ENCODE data around the gene LGALS3BP.
A peak's percentile ranks its signal among the peaks of the same experiment; 100 is the strongest.

Gene LGALS3BP

GRCh38 chr17:79020631-79021301 lies 41.0 kb upstream of the LGALS3BP start:
- H3K4me2 ChIP-seq (ENCODE audit: low read length) = no peak overlapping the region
- peak overlapping the region; percentile 45 for H4K91ac ChIP-seq (ENCODE audit: low read depth, low read length)
- H2BK12ac ChIP-seq (ENCODE audit: low read length) = no peak overlapping the region
- no peak overlapping the region for H3K23ac ChIP-seq (ENCODE audit: low read length)
- no peak overlapping the region for H3K9ac ChIP-seq (ENCODE audit: low read length)
- H3K4me3 ChIP-seq (ENCODE audit: low read depth, low read length) = no peak overlapping the region
- H3K18ac ChIP-seq (ENCODE audit: low read length) = no peak overlapping the region
- no peak overlapping the region for H3K4ac ChIP-seq (ENCODE audit: low read depth, low read length)
- no peak overlapping the region for H4K12ac ChIP-seq (ENCODE audit: low read depth, low read length)
- no peaks in the 10 kb centered on the region for H3K9me3 ChIP-seq (ENCODE audit: insufficient read depth, low read depth, low read length)
- peak overlapping the region; percentile 22 for H3K27ac ChIP-seq (ENCODE audit: low read depth, low read length)
- H2AFZ ChIP-seq (ENCODE audit: insufficient read depth, low read length, poor library complexity) = no peak overlapping the region
- no peak overlapping the region for H2BK5ac ChIP-seq (ENCODE audit: low read depth, low read length, poor library complexity)
- H3K14ac ChIP-seq (ENCODE audit: low read length) = no peak overlapping the region
- no CpG with 5 or more reads among the region's 2 CpGs for WGBS (ENCODE audit: extremely low coverage, insufficient coverage, insufficient read length)
- H3K79me1 ChIP-seq (ENCODE audit: low read length) = peaks cover 26% of the 10 kb centered on the region
- no peaks in the 10 kb centered on the region for H3K36me3 ChIP-seq (ENCODE audit: control insufficient read depth in 1 of 2, insufficient read depth in 2 of 2, low read length in 2 of 2)
- peak; percentile 41 to 72 for DNase-seq
- H3K4me1 ChIP-seq (ENCODE audit: control insufficient read depth in 1 of 2, insufficient read depth in 2 of 2, low read length in 2 of 2) = peaks cover 20 to 21% of the 10 kb centered on the region in 2 experiments
- H3K27me3 ChIP-seq (ENCODE audit: insufficient read depth, low read length) = peaks cover 13% of the 10 kb centered on the region
- H2AK5ac ChIP-seq (ENCODE audit: low read length) = peak overlapping the region; percentile 65
- peak overlapping the region; percentile 20 for H2BK120ac ChIP-seq (ENCODE audit: insufficient read depth, low read length, poor library complexity)
- H3K79me2 ChIP-seq (ENCODE audit: control insufficient read depth, insufficient read depth, low read length, poor library complexity) = peaks cover 2% of the 10 kb centered on the region
- H4K8ac ChIP-seq (ENCODE audit: low read depth, low read length) = no peak overlapping the region

GRCh38 chr17:79019632-79020584 lies 40.2 kb upstream of the LGALS3BP start:
- Histone ChIP-seq H3K79me2 (ENCODE audit: control insufficient read depth, insufficient read depth, low read length, poor library complexity) (peaks cover 2% of the 10 kb centered on the region), H3K4me2 (ENCODE audit: low read length) (no peak overlapping the region), H3K4me1 (ENCODE audit: control insufficient read depth in 1 of 2, insufficient read depth in 2 of 2, low read length in 2 of 2) (peaks cover 19 to 20% of the 10 kb centered on the region in 2 experiments), H3K14ac (ENCODE audit: low read length) (peak overlapping the region; percentile 52), H2BK12ac (ENCODE audit: low read length) (peak overlapping the region; percentile 10), H3K18ac (ENCODE audit: low read length) (peak overlapping the region; percentile 14), H2BK5ac (ENCODE audit: low read depth, low read length, poor library complexity) (peak overlapping the region; percentile 24), H3K27ac (ENCODE audit: low read depth, low read length) (peak overlapping the region; percentile 5), H3K9me3 (ENCODE audit: insufficient read depth, low read depth, low read length) (no peaks in the 10 kb centered on the region), H2AK5ac (ENCODE audit: low read length) (no peak overlapping the region), H2AFZ (ENCODE audit: insufficient read depth, low read length, poor library complexity) (peak overlapping the region; percentile 56), H4K91ac (ENCODE audit: low read depth, low read length) (peak overlapping the region; percentile 72), H4K12ac (ENCODE audit: low read depth, low read length) (peak overlapping the region; percentile 4), H3K23ac (ENCODE audit: low read length) (no peak overlapping the region), H3K79me1 (ENCODE audit: low read length) (peaks cover 26% of the 10 kb centered on the region), H3K27me3 (ENCODE audit: insufficient read depth, low read length) (peaks cover 7% of the 10 kb centered on the region), H4K8ac (ENCODE audit: low read depth, low read length) (peak overlapping the region; percentile 17), H2BK120ac (ENCODE audit: insufficient read depth, low read length, poor library complexity) (peak overlapping the region; percentile 21), H3K4ac (ENCODE audit: low read depth, low read length) (no peak overlapping the region), H3K36me3 (ENCODE audit: control insufficient read depth in 1 of 2, insufficient read depth in 2 of 2, low read length in 2 of 2) (no peaks in the 10 kb centered on the region), H3K4me3 (ENCODE audit: low read depth, low read length) (no peak overlapping the region), H3K9ac (ENCODE audit: low read length) (no peak overlapping the region)
- DNase-seq = peak; percentile 47 to 67
- no CpG with 5 or more reads among the region's 19 CpGs for WGBS (ENCODE audit: extremely low coverage, insufficient coverage, insufficient read length)

GRCh38 chr17:79019261-79019631 lies 39.5 kb upstream of the LGALS3BP start:
- no peaks in the 10 kb centered on the region for H3K79me2 ChIP-seq (ENCODE audit: control insufficient read depth, insufficient read depth, low read length, poor library complexity)
- WGBS (ENCODE audit: extremely low coverage, insufficient coverage, insufficient read length) = no CpG with 5 or more reads among the region's 2 CpGs
- H3K27ac ChIP-seq (ENCODE audit: low read depth, low read length) = no peak overlapping the region
- peaks cover 21% of the 10 kb centered on the region for H3K79me1 ChIP-seq (ENCODE audit: low read length)
- peaks cover 14 to 16% of the 10 kb centered on the region in 2 experiments for H3K4me1 ChIP-seq (ENCODE audit: control insufficient read depth in 1 of 2, insufficient read depth in 2 of 2, low read length in 2 of 2)
- H2BK12ac ChIP-seq (ENCODE audit: low read length) = no peak overlapping the region
- no peaks in the 10 kb centered on the region for H3K9me3 ChIP-seq (ENCODE audit: insufficient read depth, low read depth, low read length)
- H3K4me3 ChIP-seq (ENCODE audit: low read depth, low read length) = no peak overlapping the region
- no peak for DNase-seq
- H3K36me3 ChIP-seq (ENCODE audit: control insufficient read depth in 1 of 2, insufficient read depth in 2 of 2, low read length in 2 of 2) = no peaks in the 10 kb centered on the region
- no peak overlapping the region for H2AFZ ChIP-seq (ENCODE audit: insufficient read depth, low read length, poor library complexity)
- H4K12ac ChIP-seq (ENCODE audit: low read depth, low read length) = no peak overlapping the region
- no peak overlapping the region for H3K14ac ChIP-seq (ENCODE audit: low read length)
- no peak overlapping the region for H2BK5ac ChIP-seq (ENCODE audit: low read depth, low read length, poor library complexity)
- H2AK5ac ChIP-seq (ENCODE audit: low read length) = no peak overlapping the region
- H4K91ac ChIP-seq (ENCODE audit: low read depth, low read length) = no peak overlapping the region
- H3K18ac ChIP-seq (ENCODE audit: low read length) = no peak overlapping the region
- H2BK120ac ChIP-seq (ENCODE audit: insufficient read depth, low read length, poor library complexity) = no peak overlapping the region
- no peak overlapping the region for H4K8ac ChIP-seq (ENCODE audit: low read depth, low read length)
- H3K4me2 ChIP-seq (ENCODE audit: low read length) = no peak overlapping the region
- H3K27me3 ChIP-seq (ENCODE audit: insufficient read depth, low read length) = peaks cover 5% of the 10 kb centered on the region
- no peak overlapping the region for H3K4ac ChIP-seq (ENCODE audit: low read depth, low read length)
- H3K23ac ChIP-seq (ENCODE audit: low read length) = no peak overlapping the region
- no peak overlapping the region for H3K9ac ChIP-seq (ENCODE audit: low read length)

- Histone ChIP-seq H4K8ac (ENCODE audit: low read depth, low read length) (peak overlapping the region; percentile 50), H3K4ac (ENCODE audit: low read depth, low read length) (peak overlapping the region; percentile 28)
Observed at GRCh38 chr17:79018370-79018695, 38.6 kb upstream of the LGALS3BP start.

More at GRCh38 chr17:79018370-79018695, 38.6 kb upstream of the LGALS3BP start:
- Histone ChIP-seq H4K91ac (ENCODE audit: low read depth, low read length) (peak overlapping the region; percentile 73), H3K9ac (ENCODE audit: low read length) (no peak overlapping the region), H2BK5ac (ENCODE audit: low read depth, low read length, poor library complexity) (peak overlapping the region; percentile 74), H3K18ac (ENCODE audit: low read length) (no peak overlapping the region), H3K27me3 (ENCODE audit: insufficient read depth, low read length) (no peaks in the 10 kb centered on the region), H3K79me2 (ENCODE audit: control insufficient read depth, insufficient read depth, low read length, poor library complexity) (no peaks in the 10 kb centered on the region), H3K4me2 (ENCODE audit: low read length) (no peak overlapping the region), H3K23ac (ENCODE audit: low read length) (no peak overlapping the region), H3K4me3 (ENCODE audit: low read depth, low read length) (no peak overlapping the region), H3K79me1 (ENCODE audit: low read length) (peaks cover 17% of the 10 kb centered on the region), H2BK120ac (ENCODE audit: insufficient read depth, low read length, poor library complexity) (peak overlapping the region; percentile 91), H3K36me3 (ENCODE audit: control insufficient read depth in 1 of 2, insufficient read depth in 2 of 2, low read length in 2 of 2) (no peaks in the 10 kb centered on the region), H3K27ac (ENCODE audit: low read depth, low read length) (peak overlapping the region; percentile 66), H2BK12ac (ENCODE audit: low read length) (peak overlapping the region; percentile 90), H3K9me3 (ENCODE audit: insufficient read depth, low read depth, low read length) (no peaks in the 10 kb centered on the region), H3K14ac (ENCODE audit: low read length) (peak overlapping the region; percentile 64), H3K4me1 (ENCODE audit: control insufficient read depth in 1 of 2, insufficient read depth in 2 of 2, low read length in 2 of 2) (peaks cover 10 to 12% of the 10 kb centered on the region in 2 experiments), H4K12ac (ENCODE audit: low read depth, low read length) (no peak overlapping the region), H2AK5ac (ENCODE audit: low read length) (peak overlapping the region; percentile 87), H2AFZ (ENCODE audit: insufficient read depth, low read length, poor library complexity) (no peak overlapping the region)
- DNase-seq = no peak
- no CpG with 5 or more reads among the region's 3 CpGs for WGBS (ENCODE audit: extremely low coverage, insufficient coverage, insufficient read length)

All from trophoblast cell (in vitro differentiated cells and primary cell).